GM19238 (cell line): ENCODE data around the gene ZNF248.

Experiments used
- DNase-seq: peaks from one replicate; pipeline ENCODE4 v3.0.0; 2011; ENCODE audit warnings: low spot score; ENCODE audit not compliant: insufficient read length

The ZNF248 gene

DNA sequence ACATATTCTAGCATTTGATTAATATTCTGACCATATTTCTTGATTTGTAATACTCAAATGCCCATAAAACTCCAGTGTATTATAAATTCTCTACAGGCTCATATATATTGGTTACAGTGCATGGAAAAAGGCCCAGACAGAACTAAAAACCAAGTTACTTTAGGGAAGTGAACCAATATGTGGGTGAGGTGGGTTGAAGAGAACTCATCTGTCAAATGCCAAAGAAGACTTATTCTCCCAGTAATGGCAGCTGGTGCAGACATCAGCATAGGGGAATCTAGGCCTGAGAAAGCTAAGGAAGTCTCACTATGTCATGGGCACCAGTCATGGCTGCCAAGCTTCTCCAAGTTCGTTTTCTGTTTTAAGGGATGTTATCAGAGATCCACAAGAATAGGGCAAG lies 30.6 kb downstream of the ZNF248 start:
- no peak for DNase-seq

DNA sequence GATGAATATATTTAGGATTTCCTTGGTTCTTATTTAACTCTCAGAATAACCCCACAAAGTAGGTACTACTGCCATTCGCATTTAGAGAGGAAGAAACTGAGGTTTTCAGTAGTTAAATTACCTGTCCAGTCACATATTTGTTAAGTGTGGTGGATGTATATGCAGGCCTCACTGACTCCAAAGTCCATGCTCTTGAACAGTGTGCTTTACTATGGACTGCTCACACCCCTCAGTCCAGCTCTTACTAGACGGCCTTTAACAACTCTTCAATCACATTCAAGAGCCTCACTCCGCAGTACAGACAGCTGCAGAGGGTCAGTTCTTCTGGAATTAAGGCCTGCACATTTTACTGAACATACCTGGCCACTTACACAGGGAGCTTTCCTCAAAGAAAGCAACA lies 36.2 kb downstream of the ZNF248 start:
- no peak for DNase-seq

DNA sequence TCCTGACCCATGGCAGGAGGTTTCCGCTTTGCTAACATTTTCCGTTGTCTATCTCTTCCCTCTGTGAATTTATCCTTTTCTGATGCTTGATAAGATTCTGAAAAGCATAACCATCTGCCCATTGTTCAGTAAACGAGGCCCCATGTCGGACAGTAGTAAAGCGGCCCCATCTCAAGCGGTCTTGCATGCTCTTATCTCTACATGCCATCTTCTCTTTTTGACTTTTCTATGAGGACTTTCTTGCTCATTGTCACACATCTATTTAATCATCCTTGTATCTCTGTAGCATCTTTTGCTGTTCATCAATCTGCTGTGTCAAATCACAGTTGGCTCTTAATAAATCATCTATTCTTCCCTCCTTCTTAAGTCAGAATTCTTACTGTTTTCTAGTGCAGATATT lies 37.6 kb downstream of the ZNF248 start:
- DNase-seq = no peak

DNA sequence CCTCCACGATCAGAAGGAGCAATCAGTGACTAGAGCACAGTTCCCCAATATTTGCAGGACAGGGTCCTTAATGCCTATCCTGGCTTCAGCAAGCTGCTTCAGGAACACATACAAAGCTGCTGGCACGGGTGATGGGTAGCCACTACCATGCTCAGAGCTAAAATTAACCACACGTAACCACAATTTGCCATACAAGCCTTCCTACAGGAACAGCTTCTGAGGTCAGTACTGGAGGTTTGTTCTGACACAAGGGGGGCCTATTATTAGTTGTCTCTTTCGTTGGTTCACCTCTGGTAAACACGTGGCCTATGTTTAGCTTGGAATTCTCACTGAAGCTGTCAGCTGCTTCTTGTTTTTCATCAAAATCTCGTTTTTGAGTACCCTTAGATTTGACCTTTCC lies 41.1 kb downstream of the ZNF248 start:
- no peak for DNase-seq

DNA sequence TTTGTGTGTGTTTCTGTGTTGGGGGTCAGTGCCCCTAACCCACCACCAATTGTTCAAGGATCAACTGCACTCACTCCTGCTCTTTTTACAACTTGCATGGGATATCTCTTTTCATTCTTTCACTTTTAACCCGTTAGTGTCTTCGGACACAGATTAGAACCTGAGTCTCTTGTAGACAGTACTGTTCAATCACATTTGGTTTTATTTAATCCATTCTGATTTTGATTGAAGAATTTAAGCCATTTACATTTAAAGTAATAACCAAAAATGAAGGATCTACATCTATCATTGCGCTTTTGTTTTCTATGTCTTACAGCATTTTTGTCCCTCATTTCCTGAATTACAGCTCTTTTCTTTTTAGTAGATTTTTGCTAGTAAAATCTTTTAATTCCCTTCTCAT lies 43.6 kb downstream of the ZNF248 start:
- DNase-seq = no peak

DNA sequence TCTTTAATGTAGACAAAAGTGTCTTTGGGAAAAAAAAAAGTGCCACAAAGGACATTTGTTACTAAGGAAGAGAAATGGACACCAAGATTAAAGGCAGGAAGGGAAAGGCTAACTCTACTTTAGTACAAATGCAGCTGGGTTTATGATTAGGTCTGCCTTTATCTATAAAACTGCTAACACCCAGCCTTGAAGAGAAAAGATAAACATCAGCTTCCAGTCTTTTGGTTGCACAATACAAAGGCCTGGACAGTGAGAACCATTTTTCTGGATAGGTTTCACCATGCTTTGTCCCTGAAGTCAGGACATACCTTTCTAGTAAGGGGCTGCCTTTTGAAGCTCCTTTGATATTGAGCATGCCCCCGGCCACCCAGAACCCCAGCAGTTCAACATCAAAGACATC lies 45.1 kb downstream of the ZNF248 start:
- no peak for DNase-seq

DNA sequence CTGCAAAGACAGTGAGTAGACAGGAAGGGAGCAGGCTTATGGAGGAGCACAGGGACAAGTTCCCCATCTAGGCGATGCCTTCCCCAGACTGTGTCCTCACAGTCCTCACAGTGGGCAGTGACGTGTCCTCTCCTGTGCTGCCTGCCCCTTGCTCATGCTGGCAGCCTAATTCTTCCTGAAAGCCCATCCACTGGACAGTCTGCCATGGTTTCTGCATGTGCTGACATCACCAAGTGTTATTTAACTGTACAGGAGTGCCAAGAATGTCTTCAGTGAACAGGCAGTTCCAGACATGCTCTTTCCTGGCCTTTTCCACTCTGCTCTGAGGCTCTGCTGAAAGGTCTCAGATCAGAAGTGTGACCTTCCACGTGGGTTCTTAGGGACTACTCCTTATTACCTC lies 54.1 kb downstream of the ZNF248 start:
- DNase-seq = no peak

DNA sequence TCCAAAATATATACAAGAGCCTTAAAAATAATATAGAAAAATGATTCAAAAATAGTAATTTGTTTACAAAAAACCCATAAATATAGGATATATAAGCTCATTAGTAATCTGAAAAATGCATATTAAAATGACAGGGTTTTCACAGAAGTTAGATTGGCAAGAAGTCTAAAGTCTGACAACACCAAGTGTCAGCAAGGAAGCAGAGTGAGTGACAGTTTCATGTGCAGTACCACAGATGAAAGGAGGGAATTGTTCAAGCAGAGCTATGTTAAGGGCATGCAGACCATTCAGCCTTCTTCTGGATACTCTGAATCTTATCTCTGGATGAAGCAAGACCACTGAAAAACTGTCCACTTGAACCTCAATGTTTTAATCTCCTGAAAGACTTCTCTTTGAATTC lies 55.9 kb downstream of the ZNF248 start:
- DNase-seq = no peak

DNA sequence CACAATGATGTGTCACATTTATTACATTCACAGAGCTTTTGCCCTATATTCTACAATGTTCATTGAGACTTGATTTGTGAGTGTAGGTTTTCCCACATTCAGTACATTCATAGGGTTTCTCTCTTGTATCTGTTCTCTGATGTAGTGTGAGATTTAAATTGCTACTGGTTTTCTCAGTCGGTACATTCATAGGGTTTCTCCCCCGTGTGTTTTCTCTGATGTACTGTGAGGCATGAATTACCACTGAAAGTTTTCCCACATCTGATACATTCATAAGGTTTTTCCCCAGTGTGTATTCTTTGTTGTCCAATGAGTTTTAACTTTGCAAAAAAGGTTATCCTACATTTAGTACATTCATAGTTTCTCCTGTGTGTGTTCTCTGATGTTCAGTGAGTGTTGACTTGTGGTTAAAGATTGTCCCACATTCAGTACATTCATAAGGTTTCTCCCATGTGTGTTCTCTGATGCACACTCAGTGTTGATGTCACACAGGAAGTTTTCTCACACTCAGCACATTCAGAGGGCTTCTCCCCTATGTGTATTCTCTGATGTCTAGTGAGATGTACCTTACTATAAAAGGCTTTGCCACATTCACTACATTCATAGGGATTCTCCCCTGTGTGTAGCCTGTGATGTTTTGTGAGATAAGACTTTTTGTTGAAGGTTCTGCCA lies 63.0 kb downstream of the ZNF248 start:
- DNase-seq = no peak

DNA sequence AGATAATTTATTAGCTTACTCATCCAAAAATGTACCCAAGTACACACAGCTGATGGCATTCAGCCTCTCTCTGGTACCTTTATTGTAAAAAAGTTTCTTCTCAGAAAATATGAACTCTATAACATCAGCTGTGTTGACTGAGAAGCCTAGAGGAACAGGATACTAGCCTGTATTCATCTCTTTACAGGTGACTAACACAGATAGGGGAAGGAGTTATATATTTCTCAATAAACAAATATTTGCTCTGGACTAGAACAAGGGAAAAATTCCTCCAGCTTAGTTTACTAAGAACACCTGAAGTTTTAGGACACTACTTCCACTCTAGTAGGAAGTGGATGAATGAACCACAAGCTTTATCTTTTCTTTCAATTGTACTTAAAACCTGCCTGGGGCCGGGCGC lies 67.8 kb downstream of the ZNF248 start:
- DNase-seq = no peak

DNA sequence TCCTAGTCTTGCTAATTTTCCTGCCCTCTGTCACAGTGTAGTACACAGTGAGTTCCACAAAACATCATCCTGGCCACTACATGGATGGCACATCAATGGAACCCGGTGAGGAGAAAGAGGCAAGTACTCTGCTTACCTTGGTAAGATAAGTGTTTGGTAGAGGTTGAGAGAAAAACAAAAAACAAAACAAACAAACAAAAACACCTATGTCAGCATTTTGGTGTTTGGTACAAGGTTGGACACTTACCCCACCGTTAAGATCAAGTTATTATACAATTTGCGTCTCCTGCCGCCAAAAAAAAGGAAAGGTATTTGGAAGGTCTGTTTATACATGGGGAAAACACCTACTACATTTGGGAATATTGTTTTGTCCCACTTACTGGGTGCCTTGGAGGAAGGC lies 72.7 kb downstream of the ZNF248 start:
- DNase-seq = no peak

DNA sequence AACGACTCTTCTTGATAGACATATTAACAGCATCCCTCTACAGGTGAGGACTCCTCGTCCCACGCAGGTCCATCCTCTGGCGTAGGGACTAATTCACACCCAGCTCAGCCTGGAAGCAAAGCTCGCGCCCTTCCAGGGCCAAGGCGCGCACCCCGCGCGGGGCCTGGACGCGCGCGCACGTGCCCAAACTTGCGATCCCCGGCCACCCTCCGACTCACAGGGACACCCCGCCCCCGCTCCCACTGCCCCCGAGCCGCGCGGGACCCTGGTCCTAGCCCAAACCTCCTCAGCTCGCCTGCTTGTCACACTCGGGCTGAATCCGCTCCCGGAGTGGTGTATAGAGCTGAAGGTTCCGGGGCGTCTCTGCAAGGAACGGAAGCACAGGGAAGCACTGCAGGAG lies 76.9 kb downstream of the ZNF248 start:
- DNase-seq = no peak

DNA sequence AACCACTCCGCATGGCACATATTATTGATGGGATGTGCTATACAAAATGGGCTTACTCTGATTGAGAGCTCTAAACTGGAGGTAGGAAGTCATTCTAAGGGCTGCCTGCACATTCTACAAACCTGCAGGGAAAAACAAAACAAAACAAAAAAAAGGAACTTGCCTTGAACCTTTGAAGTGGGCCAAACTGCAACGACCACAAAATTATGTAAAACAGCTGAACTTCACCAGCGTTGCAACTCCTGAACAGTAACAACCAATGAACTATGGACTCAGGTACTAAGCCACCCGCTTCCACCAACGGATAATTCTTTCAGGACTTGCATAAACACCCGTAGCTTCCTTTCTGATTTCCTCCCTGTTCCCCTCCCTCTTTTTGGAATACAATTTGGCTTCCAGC lies 80.4 kb downstream of the ZNF248 start:
- DNase-seq = no peak

DNA sequence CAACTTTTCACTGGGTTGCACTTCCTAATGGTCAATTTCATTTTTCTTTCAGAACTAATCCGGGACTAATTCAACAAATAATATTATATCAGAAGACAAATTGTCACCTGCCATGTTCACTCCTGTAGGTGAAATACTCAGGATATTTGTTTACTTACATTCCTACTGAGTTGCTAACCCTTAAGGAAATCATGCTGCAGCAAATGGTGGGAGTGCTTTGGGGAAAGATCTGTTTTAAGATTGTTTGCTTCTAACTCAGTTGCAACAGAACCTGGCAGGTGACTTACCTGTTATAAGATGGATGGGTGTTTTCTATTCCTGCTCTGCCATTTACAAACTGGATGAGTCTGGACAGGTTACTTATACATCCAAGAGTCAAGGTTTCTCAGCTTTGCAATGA lies 81.8 kb downstream of the ZNF248 start:
- DNase-seq = no peak

DNA sequence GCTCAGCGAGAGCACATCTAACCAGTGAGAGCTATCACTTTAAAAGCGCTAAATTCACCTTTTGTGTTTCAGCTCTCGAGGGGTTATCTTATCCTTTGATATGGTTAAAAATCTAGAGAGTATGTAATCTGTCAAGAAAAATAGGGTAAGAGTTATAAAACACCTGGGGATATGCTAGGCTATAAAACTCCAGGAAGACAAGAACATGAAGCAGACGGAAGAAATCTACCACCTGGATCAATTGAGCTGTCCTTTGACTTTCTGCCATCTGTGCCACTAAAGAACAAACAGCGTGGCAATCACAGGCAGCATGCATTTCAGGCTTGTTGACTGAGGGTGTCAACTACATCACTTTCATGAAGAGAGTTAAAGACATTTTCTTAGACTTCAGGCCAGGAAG lies 83.1 kb downstream of the ZNF248 start:
- DNase-seq = no peak

DNA sequence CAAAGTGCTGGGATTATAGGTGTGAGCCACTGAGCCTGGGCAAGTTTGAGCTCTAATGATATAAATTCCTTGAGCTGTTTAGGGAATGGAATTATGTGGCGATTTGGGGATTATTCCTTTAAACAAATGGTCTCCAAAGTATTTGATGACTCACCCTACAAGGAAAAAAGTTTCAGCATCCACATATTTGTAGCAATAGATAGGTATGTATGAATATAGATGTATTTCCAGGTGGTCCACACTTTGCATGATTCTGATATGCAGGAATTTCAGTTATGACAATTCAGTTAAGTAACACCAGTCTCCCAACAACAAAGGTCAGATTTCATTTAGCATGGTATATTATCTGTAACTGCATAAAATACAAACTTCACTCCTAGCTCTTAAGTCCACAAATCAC lies 92.2 kb downstream of the ZNF248 start:
- no peak for DNase-seq

DNA sequence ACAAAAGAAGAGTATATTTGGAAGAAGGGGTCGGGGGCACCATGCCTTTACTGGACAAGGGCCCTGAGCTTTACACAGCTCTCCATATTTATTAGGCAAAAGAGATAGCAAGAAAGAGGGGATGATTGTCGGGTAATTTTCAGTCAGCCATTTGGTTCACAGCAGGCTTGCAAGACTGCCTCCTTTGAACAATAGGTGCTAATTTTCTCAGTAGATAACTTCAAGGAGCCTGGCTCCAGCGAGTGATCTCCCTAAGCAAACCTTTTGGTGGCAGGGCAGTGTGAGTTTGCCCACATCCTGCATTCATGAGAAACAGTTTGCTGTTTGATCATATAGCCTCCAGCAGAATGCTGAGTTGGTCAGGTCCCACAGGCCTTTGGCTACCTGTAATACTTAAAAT lies 94.3 kb downstream of the ZNF248 start:
- no peak for DNase-seq

DNA sequence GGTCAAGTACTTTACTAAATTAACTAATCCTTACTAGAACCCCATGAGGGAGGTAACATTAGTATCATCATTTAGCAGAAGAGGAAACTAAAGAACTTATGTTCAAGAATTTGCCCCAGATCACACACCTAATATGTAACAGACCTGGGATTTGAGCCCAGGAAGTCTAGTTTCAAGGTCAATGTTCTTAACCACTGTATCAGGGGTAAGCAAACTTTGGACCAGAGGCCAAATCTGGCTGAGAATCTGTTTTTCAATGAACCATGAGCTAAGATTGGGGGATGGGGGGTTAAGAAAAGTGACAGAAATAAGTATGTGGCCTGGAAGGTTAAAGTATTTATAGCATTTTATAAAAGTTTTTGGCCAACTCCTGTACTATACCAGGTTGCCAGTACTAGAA lies 95.1 kb downstream of the ZNF248 start:
- DNase-seq = no peak

DNA sequence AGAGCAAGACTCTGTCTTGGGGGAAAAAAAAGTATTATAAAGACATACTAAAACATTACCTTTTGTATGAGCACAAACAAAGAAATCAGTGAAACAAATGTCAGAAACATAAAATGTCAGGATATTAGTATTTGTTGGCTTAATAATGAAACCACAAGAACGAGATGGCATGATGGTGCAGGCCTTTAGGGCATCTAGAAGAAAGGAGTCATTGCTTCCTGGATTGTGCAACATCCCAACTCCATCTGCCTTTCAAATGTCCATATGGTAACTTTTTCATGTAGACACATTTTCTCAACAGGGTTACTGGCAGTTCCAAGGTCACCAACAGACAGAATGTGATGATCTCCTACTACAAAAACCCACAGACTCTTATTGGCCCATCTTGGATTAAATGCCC lies 96.6 kb downstream of the ZNF248 start:
- no peak for DNase-seq

DNA sequence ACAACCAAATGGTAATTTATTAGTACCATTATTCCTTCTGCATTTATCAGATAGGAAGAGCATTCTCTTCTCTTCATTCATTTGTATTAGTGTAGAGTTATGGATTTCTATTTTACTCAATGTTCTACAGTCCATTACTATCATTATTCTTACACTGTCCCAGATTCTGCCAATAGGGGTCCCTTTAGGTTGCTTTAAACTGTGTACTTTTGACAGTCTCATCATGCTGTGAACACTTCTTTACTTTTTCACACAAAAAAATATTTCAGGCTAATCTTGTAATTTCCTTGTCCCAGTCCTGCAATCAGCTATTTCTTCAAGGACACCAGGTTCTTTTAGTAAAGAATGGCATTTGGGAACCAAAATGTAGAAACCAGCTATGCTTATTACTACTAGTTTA lies 99.3 kb downstream of the ZNF248 start:
- no peak for DNase-seq

DNA sequence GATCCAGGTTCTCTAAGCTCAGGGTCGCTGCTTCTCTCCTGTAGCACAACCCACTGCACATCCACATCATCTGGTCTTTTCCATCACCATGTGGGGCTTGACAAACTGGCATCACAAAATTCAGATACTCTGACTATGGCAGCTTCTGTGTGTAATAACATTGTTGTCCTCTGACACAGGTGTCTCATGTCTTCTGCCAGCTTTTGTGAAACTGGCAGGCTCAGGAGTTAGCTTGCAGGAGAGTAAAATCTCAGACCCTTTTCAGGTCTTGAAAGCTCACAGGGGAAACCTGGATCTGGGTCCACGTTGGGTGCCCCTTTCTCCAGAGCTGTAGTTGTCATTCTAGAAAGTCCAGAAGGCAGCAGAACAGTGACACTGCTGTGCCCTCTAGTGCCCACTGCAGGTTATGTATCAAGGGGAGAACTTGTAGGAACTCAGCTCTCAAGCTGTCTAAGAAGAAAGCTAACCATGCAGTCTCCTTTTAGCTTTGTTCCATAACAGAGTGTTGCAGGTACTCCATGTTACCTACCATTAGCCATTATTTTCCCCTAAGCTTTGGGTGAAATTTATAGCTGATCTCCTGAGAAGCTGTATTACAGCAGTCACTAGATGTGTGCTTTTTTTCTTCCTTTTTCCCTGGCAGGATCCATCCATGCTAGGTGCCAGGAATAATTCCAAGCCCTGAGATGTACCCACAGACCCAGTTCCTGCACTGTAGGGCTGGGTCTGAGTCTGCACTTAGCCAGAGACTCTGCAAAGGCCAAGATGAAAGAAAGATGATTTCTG lies 102.7 kb downstream of the ZNF248 start:
- no peak for DNase-seq

DNA sequence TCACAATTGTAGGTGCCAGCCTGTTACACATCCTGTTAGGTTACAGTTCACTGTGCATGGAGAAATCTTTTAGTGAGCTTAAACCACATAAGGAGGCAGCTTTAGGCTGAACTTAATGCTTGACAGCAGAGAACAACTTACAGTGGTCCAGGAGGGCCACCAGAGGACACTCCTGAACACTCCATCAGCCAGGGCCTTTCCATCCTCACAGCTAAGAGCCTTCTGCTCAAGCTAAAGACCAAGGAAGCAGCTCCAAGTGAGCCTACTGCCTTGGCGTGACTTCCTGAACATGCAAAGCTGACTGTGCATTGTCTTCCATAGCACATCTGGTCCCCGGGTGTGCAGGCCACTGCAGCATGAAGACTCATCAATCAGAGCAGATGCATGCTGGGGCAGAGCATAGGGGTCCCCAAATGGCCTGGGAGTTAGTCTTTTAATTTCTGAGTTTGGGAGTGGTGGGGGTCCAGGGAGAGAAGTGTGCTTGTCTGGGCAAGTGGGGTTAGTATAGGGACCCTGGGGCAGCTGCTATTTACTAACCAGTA lies 105.0 kb downstream of the ZNF248 start:
- no peak for DNase-seq

DNA sequence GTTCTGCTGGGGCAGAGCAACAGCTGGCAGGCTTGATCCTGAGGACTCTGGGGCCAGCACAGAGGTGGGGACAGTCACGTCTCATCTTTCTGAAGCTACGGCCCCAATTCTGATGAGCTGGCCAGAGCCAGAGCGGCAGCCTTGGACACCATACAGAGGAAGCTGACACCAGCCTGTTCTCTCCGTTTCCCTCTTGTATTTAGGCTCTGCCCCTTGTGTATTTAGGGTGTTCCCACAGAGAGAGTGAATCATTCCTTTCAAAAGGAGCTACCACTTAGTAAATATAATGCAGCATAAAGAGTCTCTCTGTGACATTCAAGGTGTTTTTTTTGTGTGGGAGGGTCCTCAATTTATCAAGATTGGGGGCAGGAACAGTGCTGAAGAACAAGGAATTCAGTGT lies 109.2 kb downstream of the ZNF248 start:
- DNase-seq = no peak
